Inferior parietal cortex (tissue), 1 donor: ENCODE results near the gene PNMA8A.

Source experiments
- DNase-seq: peaks from one replicate; pipeline ENCODE4 v3.0.0-alpha.2; 2016; ENCODE audit errors: extremely low spot score

The PNMA8A gene

DNA sequence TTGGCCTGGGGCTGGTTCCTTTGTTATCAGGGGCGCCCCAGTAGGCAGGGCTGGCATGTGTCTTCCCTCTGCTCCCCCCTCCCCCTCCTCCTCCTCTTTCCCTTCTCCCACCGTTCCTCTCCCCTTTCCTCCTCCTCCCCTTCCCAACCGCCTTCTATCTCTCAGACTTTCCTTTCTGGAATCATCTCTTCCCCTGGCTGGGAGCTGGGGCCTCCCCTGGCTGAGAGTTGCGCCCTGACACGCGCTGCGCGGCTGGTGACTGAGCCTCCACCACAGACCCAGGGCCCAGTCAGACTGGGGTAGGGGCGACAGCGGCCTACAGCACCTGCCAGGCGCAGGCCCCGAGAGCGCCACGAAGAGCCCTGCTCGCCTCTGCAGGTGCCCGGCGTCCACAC, 21.5 kb upstream of the PNMA8A start:
- no peak for DNase-seq

GRCh38 chr19:46491975-46492682, 20.8 kb upstream of the PNMA8A start:
- DNase-seq: no peak

DNA sequence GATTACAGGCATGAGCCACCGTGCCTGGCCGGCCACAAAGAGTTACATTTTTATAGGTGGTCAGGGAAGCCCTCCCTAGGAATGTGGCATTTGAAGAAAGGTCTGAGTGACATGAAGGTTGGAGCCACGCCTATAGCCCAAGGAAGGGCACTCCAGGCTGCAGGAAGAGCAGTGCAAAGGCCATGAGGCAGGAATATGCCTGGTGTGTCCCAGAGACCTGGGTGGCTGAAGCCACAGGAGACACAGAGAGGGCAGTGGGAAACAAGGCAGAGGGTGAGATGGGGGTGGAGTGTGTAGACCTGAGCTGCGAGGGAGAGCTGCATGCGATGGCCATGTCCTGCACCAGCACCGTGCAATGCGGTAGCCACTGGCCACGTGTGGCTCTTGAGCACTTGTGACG, 19.4 kb upstream of the PNMA8A start:
- no peak for DNase-seq

- no peak for DNase-seq
Observed at GRCh38 chr19:46489445-46490272, 18.3 kb upstream of the PNMA8A start.

- DNase-seq: no peak
Observed at GRCh38 chr19:46488551-46488950, 17.2 kb upstream of the PNMA8A start.

DNA sequence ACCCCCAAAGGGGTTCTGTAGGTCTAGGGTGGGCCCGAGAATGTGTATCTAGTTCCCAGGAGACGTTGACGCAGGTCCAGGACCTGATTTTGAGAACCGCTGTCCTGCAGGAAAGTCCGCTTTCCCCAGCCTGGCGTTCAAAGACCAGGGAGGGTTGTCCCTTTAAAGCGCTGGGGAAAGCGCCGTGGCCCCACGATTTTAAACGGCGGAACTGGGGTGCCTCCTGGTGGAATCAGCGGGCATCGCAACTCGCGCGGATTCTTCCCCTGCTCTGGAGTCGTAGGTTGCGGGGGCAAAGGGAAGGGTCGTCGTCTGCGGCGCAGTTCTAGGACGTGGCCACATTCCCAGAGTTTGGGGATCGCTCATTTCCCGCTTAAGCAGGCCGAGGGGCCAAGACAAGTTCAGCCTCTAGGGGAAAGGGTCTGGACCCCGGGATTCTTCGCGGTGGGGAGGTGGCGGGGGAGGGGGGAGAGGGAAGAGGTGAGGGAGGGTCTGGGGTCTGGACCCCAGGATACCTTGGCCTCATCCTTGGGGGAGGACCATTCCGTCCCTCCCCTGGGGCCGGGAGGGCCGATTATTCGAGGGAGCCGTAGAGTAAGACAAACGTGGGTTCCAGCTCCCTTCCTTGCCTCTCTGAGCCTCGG, 16.6 kb upstream of the PNMA8A start:
- DNase-seq: peak; percentile 89

GRCh38 chr19:46487178-46487801, 15.9 kb upstream of the PNMA8A start:
- DNase-seq: no peak

GRCh38 chr19:46486358-46486757, 15.0 kb upstream of the PNMA8A start:
- DNase-seq: no peak

- no peak for DNase-seq
Observed at GRCh38 chr19:46484656-46485055, 13.3 kb upstream of the PNMA8A start.

- DNase-seq: no peak
Observed at GRCh38 chr19:46482631-46483030, 11.3 kb upstream of the PNMA8A start.

GRCh38 chr19:46481947-46482346, 10.6 kb upstream of the PNMA8A start:
- DNase-seq: no peak

DNA sequence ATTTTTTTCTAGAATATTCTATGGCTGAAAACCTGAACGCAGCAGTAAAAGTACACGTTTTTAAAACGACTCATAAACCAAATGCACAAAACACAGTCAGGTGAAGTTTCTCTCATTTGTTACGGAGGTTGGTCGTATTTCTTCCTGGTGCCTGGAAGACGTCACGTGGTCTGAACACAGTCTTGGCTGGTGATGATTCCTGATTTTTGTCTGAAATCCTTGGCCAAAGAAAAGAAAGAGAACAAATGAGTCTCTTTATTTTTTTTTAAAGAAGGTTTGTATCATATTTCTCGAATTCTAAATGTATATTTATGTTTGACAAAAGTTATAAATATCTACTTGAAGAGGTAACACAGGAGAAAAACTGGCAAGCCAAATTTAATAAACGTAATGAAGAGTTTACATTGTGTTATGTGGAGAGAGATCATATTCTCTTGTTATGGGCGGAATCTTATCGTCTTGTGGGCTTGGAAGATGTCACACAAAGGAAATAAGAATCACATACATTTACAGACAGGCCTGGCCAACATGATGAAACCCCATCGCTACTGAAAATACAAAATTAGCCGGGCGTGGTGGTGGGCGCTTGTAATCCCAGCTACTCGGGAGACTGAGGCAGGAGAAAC, 10.0 kb upstream of the PNMA8A start:
- no peak for DNase-seq

DNA sequence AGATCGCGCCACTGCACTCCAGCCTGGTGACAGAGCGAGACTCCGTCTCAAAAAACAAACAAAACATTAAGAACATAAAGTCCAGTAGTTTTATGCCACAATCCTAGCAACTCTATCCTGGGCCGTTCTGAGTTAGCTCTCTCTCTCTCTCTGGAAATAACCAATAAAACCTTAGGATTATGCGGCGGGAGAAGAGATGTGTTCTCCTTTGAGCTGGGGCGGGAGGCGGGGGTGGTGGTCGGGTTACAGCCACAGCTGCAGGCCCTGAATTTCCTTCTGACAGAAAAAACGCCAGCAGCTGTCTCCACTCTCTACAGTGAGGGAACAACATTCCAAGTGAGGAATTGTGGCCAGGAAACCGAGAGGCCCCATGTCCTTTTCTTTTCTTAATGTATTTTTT, 9.1 kb upstream of the PNMA8A start:
- no peak for DNase-seq

GRCh38 chr19:46478356-46478986, 7.1 kb upstream of the PNMA8A start:
- DNase-seq: peak; percentile 83

GRCh38 chr19:46475986-46476385, 4.6 kb upstream of the PNMA8A start:
- DNase-seq: no peak

- DNase-seq: no peak
Observed at GRCh38 chr19:46474211-46474610, 2.8 kb upstream of the PNMA8A start.

- DNase-seq: no peak
Observed at GRCh38 chr19:46472592-46472991, 1.2 kb upstream of the PNMA8A start.

- no peak for DNase-seq
Observed at GRCh38 chr19:46471811-46472543, 614 bp upstream of the PNMA8A start.

DNA sequence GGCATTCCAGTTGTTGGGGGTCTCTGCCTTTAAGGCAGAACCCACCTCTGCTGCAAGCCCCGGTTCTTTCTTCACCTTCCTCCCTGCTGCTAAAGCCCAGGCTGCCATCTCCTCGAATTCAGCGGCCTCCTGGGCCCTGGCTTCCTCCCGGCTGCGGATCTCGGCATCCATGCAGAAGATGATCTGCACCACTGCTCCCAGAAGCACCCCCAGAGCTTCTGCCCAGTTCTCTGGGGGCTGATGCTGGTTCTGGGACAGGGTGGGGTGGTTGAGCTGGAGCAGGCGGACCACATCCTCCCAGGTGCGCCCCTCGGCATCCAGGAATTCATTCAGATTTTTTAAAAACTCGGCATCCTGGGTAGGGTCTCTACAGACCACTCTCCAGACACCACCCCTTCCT, 987 bp downstream of the PNMA8A start:
- no peak for DNase-seq

DNA sequence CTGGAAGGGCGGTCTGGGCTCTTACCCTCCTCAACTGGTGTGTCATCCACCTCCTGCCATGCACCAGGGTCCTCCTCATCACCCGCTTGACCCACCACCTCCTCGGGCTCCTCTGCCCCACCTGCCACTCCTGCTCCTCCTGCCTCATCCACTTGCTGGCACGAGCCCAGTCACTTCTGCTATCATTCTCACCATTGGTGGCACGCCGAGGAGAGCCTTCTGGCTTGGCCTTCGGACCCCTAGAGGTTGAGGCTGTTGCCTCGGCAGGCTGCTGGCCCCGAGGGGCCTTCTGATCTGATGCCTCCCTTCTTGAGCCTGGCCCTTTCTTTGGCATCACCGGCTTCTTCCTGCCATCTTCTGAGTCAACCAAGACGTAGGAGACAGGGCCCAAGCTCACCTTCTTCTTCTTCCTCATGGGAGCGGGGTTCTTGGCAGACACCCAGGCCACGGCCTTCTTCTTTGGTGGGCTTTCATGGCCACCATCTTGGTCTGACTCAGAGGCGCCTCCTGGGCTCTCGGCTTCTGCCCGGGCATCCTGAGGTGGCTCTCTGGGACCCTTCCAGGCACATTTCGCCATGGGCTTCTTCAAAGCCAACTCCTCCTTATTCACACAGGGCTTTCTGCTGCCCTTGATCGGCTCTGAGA, 1.7 kb downstream of the PNMA8A start:
- DNase-seq: no peak
